T1000 (cell line): ENCODE results near the gene ETV7.

ENCODE experiments used
- DNase-seq: peaks from one replicate; lab custom pipeline; 2025; ENCODE audit warnings: mixed read lengths; lab: John Stamatoyannopoulos, UW

The ETV7 gene

GRCh38 chr6:36323062-36323461, 64.4 kb downstream of the ETV7 start:
- no peak for DNase-seq

DNA sequence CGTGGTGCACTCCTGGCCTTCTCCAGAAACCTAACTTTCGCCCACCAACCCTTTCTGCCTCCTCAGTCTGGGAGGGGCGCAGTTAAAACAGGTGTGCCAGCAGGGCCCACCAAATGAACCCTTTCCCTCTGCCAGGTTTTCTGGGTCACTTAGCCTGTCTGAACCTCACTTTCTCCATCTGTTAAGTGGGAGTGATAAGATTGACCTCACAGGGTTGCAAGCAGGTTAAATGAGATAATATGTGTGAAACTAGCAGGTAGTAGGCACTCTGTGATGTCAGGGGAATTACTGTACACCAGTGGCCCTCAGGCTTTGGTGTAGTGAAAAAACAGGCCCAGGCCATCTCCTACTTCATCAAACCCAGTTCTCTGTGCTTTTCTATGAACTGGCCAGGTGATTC, 64.9 kb downstream of the ETV7 start:
- no peak for DNase-seq

GRCh38 chr6:36320475-36320874, 67.0 kb downstream of the ETV7 start:
- no peak for DNase-seq

DNA sequence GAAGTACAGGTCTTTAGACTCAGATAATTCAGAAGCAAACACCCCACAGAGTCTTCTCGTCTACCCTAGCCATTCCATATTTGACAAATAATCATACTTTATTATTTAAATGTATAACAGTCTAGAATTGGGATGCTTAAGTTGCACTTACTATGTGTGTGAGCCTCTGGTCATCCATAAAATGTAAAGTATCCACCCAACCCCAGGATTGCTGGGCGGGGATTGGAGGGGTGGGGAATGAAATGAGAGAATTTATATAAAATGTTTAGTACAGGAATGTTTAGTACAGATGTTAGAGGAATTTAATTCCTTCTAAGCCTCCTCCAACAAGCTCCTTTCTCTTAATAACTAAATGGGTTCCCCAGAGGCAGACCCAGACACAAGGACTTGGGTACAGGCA, 67.6 kb downstream of the ETV7 start:
- DNase-seq = no peak

DNA sequence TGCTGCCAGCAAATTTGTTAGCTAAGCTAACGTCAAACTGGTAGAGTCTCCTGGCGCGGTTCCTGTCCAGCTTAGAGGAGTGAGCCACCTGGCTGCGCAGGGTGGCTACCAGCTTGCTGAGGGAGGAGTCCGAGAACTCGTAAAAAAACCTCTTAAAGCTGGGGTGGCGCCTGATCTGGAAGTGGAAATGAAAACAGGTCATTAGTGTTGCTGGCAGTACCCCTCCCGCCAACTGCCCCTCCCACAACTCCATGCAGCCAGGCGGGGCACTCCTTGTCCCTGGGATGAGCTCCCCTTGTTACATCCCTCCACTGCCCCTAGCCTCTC, 68.1 kb downstream of the ETV7 start:
- DNase-seq = no peak

DNA sequence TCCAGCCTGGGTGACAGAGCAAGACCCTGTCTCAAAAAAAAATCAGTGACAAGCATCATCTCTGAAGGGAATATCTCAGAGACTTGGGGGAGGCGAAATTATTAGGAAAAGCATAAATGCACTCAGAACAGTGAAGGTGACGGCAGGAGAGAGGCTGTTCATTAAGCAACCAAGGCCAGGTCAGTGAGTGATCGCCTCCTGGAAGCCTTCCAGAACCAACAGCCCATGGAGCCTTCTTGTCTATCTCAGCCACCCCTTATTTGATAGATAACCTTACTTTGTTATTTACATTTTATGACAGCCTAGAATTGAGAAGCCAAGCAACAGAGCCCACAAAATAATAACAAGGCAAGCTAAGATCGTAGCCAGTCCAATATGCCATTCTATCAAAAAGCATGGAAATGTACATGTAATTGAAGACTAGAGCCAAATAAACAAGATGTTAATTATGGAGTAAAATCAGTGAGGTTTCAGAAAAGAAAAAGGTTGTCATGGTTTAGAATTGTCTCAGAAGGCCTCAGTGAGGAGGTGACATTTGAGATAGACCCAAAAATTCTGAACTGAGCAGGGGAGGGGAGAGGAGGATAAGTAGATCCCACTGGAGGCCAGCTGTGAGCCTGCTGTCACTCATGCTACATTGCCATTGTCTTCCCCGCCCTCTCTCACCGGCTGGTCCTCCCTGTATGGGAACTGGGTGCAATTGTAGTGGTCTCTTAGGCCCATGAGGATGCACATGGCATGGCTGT, 68.6 kb downstream of the ETV7 start:
- DNase-seq = no peak

DNA sequence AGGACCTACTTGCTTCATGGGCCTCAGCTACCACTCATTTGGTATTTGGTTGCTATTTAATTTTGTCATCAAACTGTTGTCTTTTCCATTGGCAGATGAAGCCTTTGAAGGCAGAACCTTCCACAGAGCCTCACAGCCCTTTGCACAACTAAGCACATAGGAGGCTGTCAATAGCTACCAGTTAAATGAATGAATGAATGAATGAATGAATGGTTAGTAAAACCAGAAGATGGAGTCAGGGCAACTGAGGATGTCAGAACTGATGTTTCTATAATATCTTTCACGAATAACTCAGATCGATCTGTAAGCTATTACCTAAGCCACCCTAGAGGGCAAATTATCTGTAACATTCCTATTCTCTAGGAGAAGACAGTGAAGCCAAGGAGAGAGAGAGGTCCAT, 69.8 kb downstream of the ETV7 start:
- DNase-seq = no peak
